Left colon (tissue), 2 donors: ENCODE data around the gene LSM7. TPM values are rescaled to one million over a fixed set of nuclear protein-coding genes. Genes with fewer than 3 reads are reported as not detected.
A peak's percentile ranks its signal among the peaks of the same experiment; 100 is the strongest.

Experiments used
- ATAC-seq: fragments of 200-7000 bp; cut with Tn5 transposase; one replicate; pipeline ENCODE4 v1.9.1; 2020; ENCODE audit warnings: mild to moderate bottlenecking, moderate library complexity
- DNase-seq, 2 donors: peaks; one replicate each; pipeline ENCODE4 v3.0.0-alpha.2; 2020
- intact Hi-C, 2 donors: fragments of 100-400 bp; cut with DNase I in 1 of 2; cut with micrococcal nuclease in 1 of 2; formaldehyde crosslinking; loops; one replicate each; pipeline versions ENCODE4 v1.11.2 to v1.14.0; 2022; cut with DNase I, micrococcal nuclease
- total RNA-seq, 2 donors: library from RNA; stranded (reverse); fragmentation: NEBNext Ultra II Directional; extraction: Animal tissue kit (Norgen Biotek cat#: 25700); gene quantifications; one replicate each; pipeline ENCODE4 v1.2.1, GENCODE V29; 2021
- donor health status: DM: no; HTN: no; CAD: no.
- donor health status: DM: yes; HTN: yes; CAD: no.

LSM7 gene
- total RNA-seq, 2 donors from 2014 or later, result 67.1 to 101 TPM

GRCh38 chr19:2312820-2313501 lies 15.4 kb downstream of the LSM7 start:
- intact Hi-C loops, result no loop called here
- DNase-seq (no peak), ATAC-seq (no peak)

GRCh38 chr19:2311093-2311492 lies 17.3 kb downstream of the LSM7 start:
- DNase-seq (no peak), ATAC-seq (no peak)
- intact Hi-C loops, result no loop called here

GRCh38 chr19:2309734-2310362 lies 18.5 kb downstream of the LSM7 start:
- no peak for ATAC-seq
- intact Hi-C loops, result no loop called here
- no peak for DNase-seq

- ATAC-seq (peak; percentile 38), DNase-seq (no peak)
- intact Hi-C loops, result no loop called here
Measured at GRCh38 chr19:2308114-2308556, 20.3 kb downstream of the LSM7 start, which contains the start of gene LINGO3. TSS of gene LINGO3 (minus strand) at chr19:2308154. CDS start at chr19:2291776, 16,378 bp downstream.

GRCh38 chr19:2307518-2308012 lies 20.8 kb downstream of the LSM7 start:
- ATAC-seq (no peak), DNase-seq (no peak)
- intact Hi-C loops, result no loop called here

GRCh38 chr19:2306971-2307370 lies 21.4 kb downstream of the LSM7 start:
- intact Hi-C loops, result no loop called here
- ATAC-seq, result no peak
- DNase-seq, result no peak

GRCh38 chr19:2306281-2306806 lies 22.0 kb downstream of the LSM7 start:
- intact Hi-C loops, result no loop called here
- ATAC-seq, result no peak
- DNase-seq, result no peak

- intact Hi-C loops, result no loop called here
- no peak for DNase-seq
- peak; percentile 8 for ATAC-seq
Measured at GRCh38 chr19:2305452-2306280, 22.7 kb downstream of the LSM7 start.

- DNase-seq (no peak), ATAC-seq (no peak)
- intact Hi-C loops, result no loop called here
Measured at GRCh38 chr19:2303211-2303798, 25.1 kb downstream of the LSM7 start.

- intact Hi-C loops, result no loop called here
Measured at GRCh38 chr19:2302319-2303210, 25.8 kb downstream of the LSM7 start.

GRCh38 chr19:2300533-2300932 lies 27.9 kb downstream of the LSM7 start:
- intact Hi-C loops, result no loop called here
- DNase-seq, result no peak
- no peak for ATAC-seq

More at GRCh38 chr19:2302319-2303210, 25.8 kb downstream of the LSM7 start:
- ATAC-seq, result peak; percentile 27
- peak; percentile 44 to 52 for DNase-seq

- no peak for DNase-seq
- no peak for ATAC-seq
- intact Hi-C loops, result no loop called here
Measured at GRCh38 chr19:2296141-2296540, 32.2 kb downstream of the LSM7 start.

- intact Hi-C loops, result no loop called here
- ATAC-seq (peak; percentile 27), DNase-seq (no peak)
Measured at GRCh38 chr19:2294687-2295335, 33.6 kb downstream of the LSM7 start.

- intact Hi-C loops, result no loop called here
- ATAC-seq (peak; percentile 5), DNase-seq (no peak)
Measured at GRCh38 chr19:2291185-2291751, 37.1 kb downstream of the LSM7 start.

GRCh38 chr19:2290441-2291184 lies 37.8 kb downstream of the LSM7 start:
- ATAC-seq (peak; percentile 25), DNase-seq (peak in 1 of 2 donors; percentile 23)
- intact Hi-C loops, result no loop called here

GRCh38 chr19:2289714-2290435 lies 38.5 kb downstream of the LSM7 start:
- peak; percentile 45 to 51 for DNase-seq
- intact Hi-C loops, result no loop called here
- ATAC-seq, result peak; percentile 58
